ENCODE measurements around the gene HMGXB3. TPM values are rescaled to one million over a fixed set of nuclear protein-coding genes. Genes with fewer than 3 reads are reported as not detected.
A peak's percentile ranks its signal among the peaks of the same experiment; 100 is the strongest.

The HMGXB3 gene
- total and polyA plus RNA-seq, 4 experiments from 2014 or later: 8.5 to 35.4 (median 25.0) TPM

- intact Hi-C loops (cut with micrococcal nuclease): loop anchor here (10.0 kb wide), 1 partner anchor 652 kb away; the partner anchor contains the start of gene PCYOX1L
- Histone ChIP-seq H3K36me3 (ENCODE audit: insufficient read depth, low read length) (peaks cover 57% of the 10 kb centered on the region), H3K27ac (ENCODE audit: low read depth, low read length) (no peak overlapping the region), H3K27me3 (ENCODE audit: insufficient read depth, low read length) (no peaks in the 10 kb centered on the region), H3K4me3 (ENCODE audit: low read length in 2 of 2) (no peak overlapping the region), H3K4me1 (ENCODE audit: insufficient read depth, low read length) (peaks cover 13% of the 10 kb centered on the region), H3K9me3 (ENCODE audit: control insufficient read depth in 1 of 2, low read length in 2 of 2) (no peaks in the 10 kb centered on the region)
- no peaks in the 10 kb centered on the region for H3K27me3 Mint-ChIP-seq
- POLR2A ChIA-PET (ENCODE audit: partially characterized antibody): no interaction called here
- H3K9me3 Mint-ChIP-seq: no peaks in the 10 kb centered on the region
- peaks cover 21 to 49% (median 40%) of the 10 kb centered on the region in 4 donors for H3K4me1 Mint-ChIP-seq
- DNase-seq: no peak
- H3K27ac Mint-ChIP-seq: peak overlapping the region in 2 of 7 donors; percentile 27 to 37
- no peak overlapping the region for H3K4me3 Mint-ChIP-seq
- CTCF ChIA-PET (ENCODE audit: partially characterized antibody): interaction anchor here (1.3 to 2.4 kb wide), 2 partner anchors 16 to 157 kb away, joined by 3 to 7 read pairs; no protein-coding TSS in a partner anchor
- H3K36me3 Mint-ChIP-seq: peaks cover 46 to 70% of the 10 kb centered on the region in 2 donors
These were observed 6.5 kb downstream of the HMGXB3 start for GRCh38 chr5:150007050-150007449.

GRCh38 chr5:150009671-150010387, 9.3 kb downstream of the HMGXB3 start:
- peaks cover 9 to 26% (median 19%) of the 10 kb centered on the region in 4 donors for H3K4me1 Mint-ChIP-seq
- H3K9me3 ChIP-seq (ENCODE audit: control insufficient read depth in 1 of 2, low read length in 2 of 2): no peaks in the 10 kb centered on the region
- peaks cover 78% of the 10 kb centered on the region for H3K36me3 ChIP-seq (ENCODE audit: insufficient read depth, low read length)
- intact Hi-C loops (cut with micrococcal nuclease): loop anchor here (10.0 kb wide), 1 partner anchor 655 kb away; the partner anchor contains the start of gene PCYOX1L
- DNase-seq: no peak
- H3K4me1 ChIP-seq (ENCODE audit: insufficient read depth, low read length): no peaks in the 10 kb centered on the region
- CTCF ChIA-PET (ENCODE audit: partially characterized antibody): interaction anchor here (1.1 kb wide), 1 partner anchor 19 kb away, joined by 4 read pairs; no protein-coding TSS in a partner anchor
- H3K9me3 Mint-ChIP-seq: no peaks in the 10 kb centered on the region
- peaks cover 62 to 87% of the 10 kb centered on the region in 2 donors for H3K36me3 Mint-ChIP-seq
- H3K27me3 ChIP-seq (ENCODE audit: insufficient read depth, low read length): no peaks in the 10 kb centered on the region
- POLR2A ChIA-PET (ENCODE audit: partially characterized antibody): interaction anchor here (1.1 kb wide), 1 partner anchor 8 kb away, joined by 4 read pairs; no protein-coding TSS in a partner anchor
- no peaks in the 10 kb centered on the region for H3K27me3 Mint-ChIP-seq
- H3K4me3 ChIP-seq (ENCODE audit: low read length in 2 of 2): no peak overlapping the region
- no peak overlapping the region for H3K4me3 Mint-ChIP-seq
- H3K27ac Mint-ChIP-seq: peak overlapping the region in 3 of 7 donors; percentile 6 to 73 (median 41)
- no peak overlapping the region for H3K27ac ChIP-seq (ENCODE audit: low read depth, low read length)

- Histone ChIP-seq H3K4me3 (ENCODE audit: low read length in 2 of 2) (no peak overlapping the region), H3K36me3 (ENCODE audit: insufficient read depth, low read length) (peaks cover 74% of the 10 kb centered on the region), H3K27me3 (ENCODE audit: insufficient read depth, low read length) (no peaks in the 10 kb centered on the region), H3K9me3 (ENCODE audit: control insufficient read depth in 1 of 2, low read length in 2 of 2) (no peaks in the 10 kb centered on the region), H3K4me1 (ENCODE audit: insufficient read depth, low read length) (no peaks in the 10 kb centered on the region), H3K27ac (ENCODE audit: low read depth, low read length) (no peak overlapping the region)
- peaks cover 4 to 6% (median 5%) of the 10 kb centered on the region in 4 donors for H3K4me1 Mint-ChIP-seq
- peaks cover 86 to 91% of the 10 kb centered on the region in 2 donors for H3K36me3 Mint-ChIP-seq
- CTCF ChIA-PET (ENCODE audit: partially characterized antibody): no interaction called here
- no peak overlapping the region for H3K27ac Mint-ChIP-seq
- intact Hi-C loops (cut with micrococcal nuclease): no loop called here
- H3K9me3 Mint-ChIP-seq: peaks cover 0 to 6% (median 0%) of the 10 kb centered on the region in 8 donors
- no peaks in the 10 kb centered on the region for H3K27me3 Mint-ChIP-seq
- DNase-seq: no peak
- H3K4me3 Mint-ChIP-seq: no peak overlapping the region
- POLR2A ChIA-PET (ENCODE audit: partially characterized antibody): no interaction called here
These were observed 13.4 kb downstream of the HMGXB3 start for GRCh38 chr5:150013931-150014330.

- CTCF ChIA-PET (ENCODE audit: partially characterized antibody): no interaction called here
- H3K27ac ChIP-seq (ENCODE audit: low read depth, low read length): no peak overlapping the region
- intact Hi-C loops (cut with micrococcal nuclease): no loop called here
- Mint-ChIP-seq H3K9me3 (peaks cover 0 to 6% (median 0%) of the 10 kb centered on the region in 8 donors), H3K36me3 (peaks cover 88 to 93% of the 10 kb centered on the region in 2 donors), H3K27ac (no peak overlapping the region), H3K27me3 (no peaks in the 10 kb centered on the region), H3K4me1 (peaks cover 3 to 4% (median 4%) of the 10 kb centered on the region in 4 donors), H3K4me3 (no peak overlapping the region)
- POLR2A ChIA-PET (ENCODE audit: partially characterized antibody): no interaction called here
- no peaks in the 10 kb centered on the region for H3K27me3 ChIP-seq (ENCODE audit: insufficient read depth, low read length)
- peaks cover 78% of the 10 kb centered on the region for H3K36me3 ChIP-seq (ENCODE audit: insufficient read depth, low read length)
- no peak for DNase-seq
- H3K9me3 ChIP-seq (ENCODE audit: control insufficient read depth in 1 of 2, low read length in 2 of 2): no peaks in the 10 kb centered on the region
- H3K4me3 ChIP-seq (ENCODE audit: low read length in 2 of 2): no peak overlapping the region
- H3K4me1 ChIP-seq (ENCODE audit: insufficient read depth, low read length): no peaks in the 10 kb centered on the region
These were observed 13.9 kb downstream of the HMGXB3 start for GRCh38 chr5:150014456-150014855.

- CTCF ChIA-PET (ENCODE audit: partially characterized antibody): no interaction called here
These were observed 14.9 kb downstream of the HMGXB3 start for GRCh38 chr5:150015415-150015814.

GRCh38 chr5:150016537-150016936, 16.0 kb downstream of the HMGXB3 start:
- intact Hi-C loops (cut with micrococcal nuclease): no loop called here
- Histone ChIP-seq H3K4me3 (ENCODE audit: low read length in 2 of 2) (no peak overlapping the region), H3K27ac (ENCODE audit: low read depth, low read length) (no peak overlapping the region), H3K9me3 (ENCODE audit: control insufficient read depth in 1 of 2, low read length in 2 of 2) (no peaks in the 10 kb centered on the region), H3K27me3 (ENCODE audit: insufficient read depth, low read length) (no peaks in the 10 kb centered on the region), H3K36me3 (ENCODE audit: insufficient read depth, low read length) (peaks cover 78% of the 10 kb centered on the region), H3K4me1 (ENCODE audit: insufficient read depth, low read length) (no peaks in the 10 kb centered on the region)
- peaks cover 0 to 4% (median 4%) of the 10 kb centered on the region in 4 donors for H3K4me1 Mint-ChIP-seq
- ChIA-PET CTCF (ENCODE audit: partially characterized antibody) (interaction anchor here (1.3 kb wide), 1 partner anchor 25 kb away, joined by 3 read pairs; no protein-coding TSS in a partner anchor), POLR2A (ENCODE audit: partially characterized antibody) (no interaction called here)
- H3K27ac Mint-ChIP-seq: peak overlapping the region in 1 of 7 donors; percentile 43
- H3K36me3 Mint-ChIP-seq: peaks cover 88 to 91% of the 10 kb centered on the region in 2 donors
- H3K27me3 Mint-ChIP-seq: no peaks in the 10 kb centered on the region
- peaks cover 0 to 6% (median 0%) of the 10 kb centered on the region in 8 donors for H3K9me3 Mint-ChIP-seq
- no peak overlapping the region for H3K4me3 Mint-ChIP-seq
- no peak for DNase-seq

More at GRCh38 chr5:150015415-150015814, 14.9 kb downstream of the HMGXB3 start:
- POLR2A ChIA-PET (ENCODE audit: partially characterized antibody): no interaction called here
- H3K4me3 ChIP-seq (ENCODE audit: low read length in 2 of 2): no peak overlapping the region
- Mint-ChIP-seq H3K4me1 (peaks cover 0 to 4% (median 4%) of the 10 kb centered on the region in 4 donors), H3K4me3 (no peak overlapping the region), H3K36me3 (peaks cover 88 to 92% of the 10 kb centered on the region in 2 donors), H3K27me3 (no peaks in the 10 kb centered on the region), H3K27ac (no peak overlapping the region), H3K9me3 (peaks cover 0 to 6% (median 0%) of the 10 kb centered on the region in 8 donors)
- H3K27ac ChIP-seq (ENCODE audit: low read depth, low read length): no peak overlapping the region
- peaks cover 80% of the 10 kb centered on the region for H3K36me3 ChIP-seq (ENCODE audit: insufficient read depth, low read length)
- DNase-seq: no peak
- H3K27me3 ChIP-seq (ENCODE audit: insufficient read depth, low read length): no peaks in the 10 kb centered on the region
- no peaks in the 10 kb centered on the region for H3K9me3 ChIP-seq (ENCODE audit: control insufficient read depth in 1 of 2, low read length in 2 of 2)
- no peaks in the 10 kb centered on the region for H3K4me1 ChIP-seq (ENCODE audit: insufficient read depth, low read length)
- intact Hi-C loops (cut with micrococcal nuclease): no loop called here

GRCh38 chr5:150017226-150018005, 16.9 kb downstream of the HMGXB3 start:
- H3K4me1 Mint-ChIP-seq: peaks cover 0 to 4% (median 1%) of the 10 kb centered on the region in 4 donors

More at GRCh38 chr5:150017226-150018005, 16.9 kb downstream of the HMGXB3 start:
- Histone ChIP-seq H3K27me3 (ENCODE audit: insufficient read depth, low read length) (no peaks in the 10 kb centered on the region), H3K27ac (ENCODE audit: low read depth, low read length) (no peak overlapping the region), H3K36me3 (ENCODE audit: insufficient read depth, low read length) (peaks cover 80% of the 10 kb centered on the region), H3K4me3 (ENCODE audit: low read length in 2 of 2) (no peak overlapping the region), H3K4me1 (ENCODE audit: insufficient read depth, low read length) (no peaks in the 10 kb centered on the region), H3K9me3 (ENCODE audit: control insufficient read depth in 1 of 2, low read length in 2 of 2) (no peaks in the 10 kb centered on the region)
- POLR2A ChIA-PET (ENCODE audit: partially characterized antibody): no interaction called here
- Mint-ChIP-seq H3K9me3 (peaks cover 0 to 6% (median 0%) of the 10 kb centered on the region in 8 donors), H3K4me3 (no peak overlapping the region), H3K27ac (peak overlapping the region in 1 of 7 donors; percentile 43), H3K36me3 (peaks cover 91 to 92% of the 10 kb centered on the region in 2 donors), H3K27me3 (no peaks in the 10 kb centered on the region)
- DNase-seq: no peak
- intact Hi-C loops (cut with micrococcal nuclease): no loop called here
- CTCF ChIA-PET (ENCODE audit: partially characterized antibody): interaction anchor here (1.3 kb wide), 1 partner anchor 26 kb away, joined by 3 read pairs; no protein-coding TSS in a partner anchor

All from CD4-positive, alpha-beta memory T cell (primary cell).